Cardiac muscle cell (in vitro differentiated cells and primary cell): ENCODE results near the gene SPATA6L. TPM values are rescaled to one million over a fixed set of nuclear protein-coding genes. Genes with fewer than 3 reads are reported as not detected.

ENCODE experiments used
- DNase-seq, 2 donors: peaks; one replicate each; pipeline versions ENCODE4 v3.0.0 to v3.0.0-alpha.2; 2010 to 2017; ENCODE audit warnings: low read depth in 1 of 2, low spot score in 1 of 2
- H3K27ac ChIP-seq: fragments of 200-600 bp; sonication (generic); 2 replicates; pipeline ENCODE4 v1.5.1; 2016
- H3K27me3 ChIP-seq: fragments of 200-600 bp; sonication (generic); 2 replicates; pipeline ENCODE4 v1.6.0; 2016; ENCODE audit warnings: control low read depth
- H3K36me3 ChIP-seq: fragments of 200-600 bp; sonication (generic); 2 replicates; pipeline ENCODE4 v1.5.1; 2016; ENCODE audit warnings: control low read depth
- H3K4me1 ChIP-seq: fragments of 200-600 bp; sonication (generic); 2 replicates; pipeline ENCODE4 v1.8.1; 2017; ENCODE audit warnings: low read depth, mild to moderate bottlenecking, mixed run types
- H3K4me3 ChIP-seq: fragments of 200-600 bp; sonication (generic); 2 replicates; pipeline ENCODE4 v1.5.1; 2016; ENCODE audit warnings: mild to moderate bottlenecking
- H3K9me3 ChIP-seq: fragments of 200-600 bp; sonication (generic); 2 replicates; pipeline ENCODE4 v1.5.1; 2017; ENCODE audit warnings: low read depth, mild to moderate bottlenecking, control low read depth
- CTCF ChIP-seq: IDR thresholded peaks from 2 replicates; pipeline ENCODE4 v1.5.1; 2012; ENCODE audit warnings: low read depth, mild to moderate bottlenecking, low read length
- polyA plus RNA-seq: library from polyadenylated mRNA; unstranded; fragments of >200 nt; fragmentation: Nextera tagmentation; extraction: Ambion mirVana; gene quantifications from 2 replicates; pipeline ENCODE4 v1.2.1, GENCODE V29; 2016
- total RNA-seq: library from RNA; depleted of rRNA; stranded (reverse); fragments of >200 nt; gene quantifications from 2 replicates; pipeline ENCODE4 v1.2.3, GENCODE V29; 2016

Gene SPATA6L
- total and polyA plus RNA-seq, 2 experiments from 2014 or later, result 0.63 to 1.3 TPM

- no peak for DNase-seq
- TF ChIP-seq CTCF, result no peak
- Histone ChIP-seq H3K36me3 (peaks cover 21% of the 10 kb centered on the region), H3K27me3 (no peaks in the 10 kb centered on the region), H3K9me3 (no peaks in the 10 kb centered on the region), H3K27ac (peak overlapping the region; percentile 58), H3K4me1 (no peaks in the 10 kb centered on the region), H3K4me3 (no peak overlapping the region)
These were observed 23.9 kb upstream of the SPATA6L start for GRCh38 chr9:4690144-4690543.

DNA sequence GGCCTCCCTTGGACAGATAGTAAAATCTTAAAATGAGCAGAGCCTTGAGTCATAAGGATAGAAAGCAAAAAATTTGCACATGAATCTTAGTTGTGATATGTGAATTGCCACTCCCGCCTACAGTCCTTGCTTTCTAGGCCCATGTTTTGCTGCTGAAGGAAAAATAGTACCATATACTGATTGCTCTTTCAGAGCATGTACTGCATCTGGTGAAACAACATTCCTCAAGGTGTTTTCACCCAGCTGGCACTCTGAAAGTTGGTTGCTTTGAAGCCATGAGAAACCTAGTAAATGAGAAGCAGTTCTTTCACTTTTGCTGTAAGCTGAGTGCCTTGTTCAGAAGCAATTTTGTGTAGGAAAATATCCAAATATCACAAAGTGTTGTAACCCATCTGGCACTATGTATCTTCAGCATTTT, 23.4 kb upstream of the SPATA6L start:
- no peaks in the 10 kb centered on the region for H3K4me1 ChIP-seq
- no peak for DNase-seq

GRCh38 chr9:4689021-4689420, 22.7 kb upstream of the SPATA6L start:
- H3K27ac ChIP-seq, result no peak overlapping the region
- no peaks in the 10 kb centered on the region for H3K4me1 ChIP-seq
- no peak for TF ChIP-seq CTCF
- no peaks in the 10 kb centered on the region for H3K9me3 ChIP-seq
- H3K36me3 ChIP-seq, result peaks cover 21% of the 10 kb centered on the region
- no peak overlapping the region for H3K4me3 ChIP-seq
- no peaks in the 10 kb centered on the region for H3K27me3 ChIP-seq
- DNase-seq, result no peak

More for the DNA sequence above, 23.4 kb upstream of the SPATA6L start:
- Histone ChIP-seq H3K36me3 (peaks cover 21% of the 10 kb centered on the region), H3K4me3 (no peak overlapping the region), H3K27ac (peak overlapping the region; percentile 58), H3K27me3 (no peaks in the 10 kb centered on the region), H3K9me3 (no peaks in the 10 kb centered on the region)
- TF ChIP-seq CTCF, result no peak

GRCh38 chr9:4686584-4686983, 20.3 kb upstream of the SPATA6L start:
- Histone ChIP-seq H3K4me3 (no peak overlapping the region), H3K27me3 (no peaks in the 10 kb centered on the region), H3K36me3 (peaks cover 19% of the 10 kb centered on the region), H3K27ac (no peak overlapping the region), H3K9me3 (no peaks in the 10 kb centered on the region), H3K4me1 (peaks cover under 1% of the 10 kb centered on the region)
- TF ChIP-seq CTCF, result no peak
- DNase-seq, result no peak

DNA sequence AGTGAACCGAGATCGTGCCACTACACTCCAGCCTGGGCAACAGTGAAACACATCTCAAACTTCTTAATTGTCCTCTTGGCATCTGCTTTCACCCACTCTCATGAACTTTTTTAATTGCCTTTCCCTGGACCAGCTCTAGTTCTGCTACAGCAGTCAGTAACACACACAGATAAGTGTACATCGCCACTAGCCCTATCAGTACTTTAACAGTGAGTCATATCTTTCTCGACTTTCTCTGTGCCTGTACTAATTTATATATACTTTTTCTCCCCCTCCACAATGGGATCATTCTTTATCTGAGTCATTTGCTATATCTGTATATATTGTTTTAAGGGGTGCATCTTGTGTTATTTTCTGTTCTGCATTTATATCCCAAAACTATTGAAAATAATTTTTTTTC, 19.8 kb upstream of the SPATA6L start:
- Histone ChIP-seq H3K4me3 (no peak overlapping the region), H3K27me3 (no peaks in the 10 kb centered on the region), H3K36me3 (peaks cover 14% of the 10 kb centered on the region), H3K9me3 (no peaks in the 10 kb centered on the region), H3K4me1 (peaks cover 5% of the 10 kb centered on the region), H3K27ac (no peak overlapping the region)
- DNase-seq, result peak in 1 of 2 donors; percentile 35
- TF ChIP-seq CTCF, result no peak

DNA sequence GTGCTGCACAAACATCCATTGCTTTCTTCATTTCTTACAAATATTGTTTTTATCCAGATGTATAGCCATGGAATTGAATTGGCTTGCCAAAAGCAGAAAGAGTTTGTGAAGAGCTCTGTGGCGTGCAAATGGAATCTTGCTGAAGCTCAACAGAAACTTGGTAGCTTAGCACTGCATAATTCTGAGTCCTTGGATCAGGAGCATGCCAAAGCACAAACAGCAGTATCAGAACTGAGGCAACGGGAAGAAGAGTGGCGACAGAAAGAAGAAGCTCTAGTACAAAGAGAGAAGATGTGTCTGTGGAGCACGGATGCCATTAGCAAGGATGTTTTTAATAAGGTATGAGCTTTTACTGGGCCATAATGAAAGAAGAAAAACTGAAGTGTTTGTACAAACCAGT, 18.5 kb upstream of the SPATA6L start:
- TF ChIP-seq CTCF, result no peak
- DNase-seq, result no peak
- no peak overlapping the region for H3K27ac ChIP-seq
- H3K9me3 ChIP-seq, result no peaks in the 10 kb centered on the region
- peaks cover 14% of the 10 kb centered on the region for H3K36me3 ChIP-seq
- no peaks in the 10 kb centered on the region for H3K27me3 ChIP-seq
- H3K4me3 ChIP-seq, result no peak overlapping the region
- H3K4me1 ChIP-seq, result peaks cover 13% of the 10 kb centered on the region
